ENCODE measurements around the gene HSD11B1.

GRCh38 chr1:209706622-209707021 lies 2.0 kb downstream of the HSD11B1 start:
- TF ChIP-seq, protein P1, sequence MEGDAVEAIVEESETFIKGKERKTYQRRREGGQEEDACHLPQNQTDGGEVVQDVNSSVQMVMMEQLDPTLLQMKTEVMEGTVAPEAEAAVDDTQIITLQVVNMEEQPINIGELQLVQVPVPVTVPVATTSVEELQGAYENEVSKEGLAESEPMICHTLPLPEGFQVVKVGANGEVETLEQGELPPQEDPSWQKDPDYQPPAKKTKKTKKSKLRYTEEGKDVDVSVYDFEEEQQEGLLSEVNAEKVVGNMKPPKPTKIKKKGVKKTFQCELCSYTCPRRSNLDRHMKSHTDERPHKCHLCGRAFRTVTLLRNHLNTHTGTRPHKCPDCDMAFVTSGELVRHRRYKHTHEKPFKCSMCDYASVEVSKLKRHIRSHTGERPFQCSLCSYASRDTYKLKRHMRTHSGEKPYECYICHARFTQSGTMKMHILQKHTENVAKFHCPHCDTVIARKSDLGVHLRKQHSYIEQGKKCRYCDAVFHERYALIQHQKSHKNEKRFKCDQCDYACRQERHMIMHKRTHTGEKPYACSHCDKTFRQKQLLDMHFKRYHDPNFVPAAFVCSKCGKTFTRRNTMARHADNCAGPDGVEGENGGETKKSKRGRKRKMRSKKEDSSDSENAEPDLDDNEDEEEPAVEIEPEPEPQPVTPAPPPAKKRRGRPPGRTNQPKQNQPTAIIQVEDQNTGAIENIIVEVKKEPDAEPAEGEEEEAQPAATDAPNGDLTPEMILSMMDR (IDR thresholded peaks at IDR 0.05) = no peak
- no peak for TF ChIP-seq POLR2A (IDR thresholded peaks at IDR 0.05)

Measured in testis (tissue), 2 donors.